Measurements from ENCODE around the gene GUCY1B1. TPM values are rescaled to one million over a fixed set of nuclear protein-coding genes. Genes with fewer than 3 reads are reported as not detected.

The GUCY1B1 gene
- total RNA-seq, 6 experiments from 2014 or later: 0.07 TPM; not detected in 5

GRCh38 chr4:155748039-155748438 is 10.8 kb upstream of the GUCY1B1 start:
- Mint-ChIP-seq H3K36me3 (ENCODE audit: low read depth) (no peaks in the 10 kb centered on the region), H3K4me3 (no peak overlapping the region), H3K27me3 (ENCODE audit: insufficient read depth) (peaks cover 2% of the 10 kb centered on the region; the same call in 1 of the 2 replicates), H3K9me3 (no peaks in the 10 kb centered on the region; the same call in 1 of the 2 replicates), H3K27ac (no peak overlapping the region), H3K4me1 (ENCODE audit: low read depth) (no peaks in the 10 kb centered on the region)
- DNase-seq: no peak
- no peak for TF ChIP-seq CTCF (IDR thresholded peaks at IDR 0.05)

GRCh38 chr4:155749041-155749440 is 9.8 kb upstream of the GUCY1B1 start:
- TF ChIP-seq CTCF (IDR thresholded peaks at IDR 0.05): no peak
- Mint-ChIP-seq H3K9me3 (no peaks in the 10 kb centered on the region; the same call in 1 of the 2 replicates), H3K36me3 (ENCODE audit: low read depth) (no peaks in the 10 kb centered on the region), H3K4me1 (ENCODE audit: low read depth) (no peaks in the 10 kb centered on the region), H3K4me3 (no peak overlapping the region), H3K27ac (no peak overlapping the region), H3K27me3 (ENCODE audit: insufficient read depth) (peaks cover 2% of the 10 kb centered on the region; the same call in 1 of the 2 replicates)
- DNase-seq: no peak

GRCh38 chr4:155751569-155751968 is 7.3 kb upstream of the GUCY1B1 start:
- Mint-ChIP-seq H3K27ac (no peak overlapping the region), H3K4me1 (ENCODE audit: low read depth) (no peaks in the 10 kb centered on the region), H3K36me3 (ENCODE audit: low read depth) (no peaks in the 10 kb centered on the region), H3K27me3 (ENCODE audit: insufficient read depth) (no peaks in the 10 kb centered on the region), H3K9me3 (no peaks in the 10 kb centered on the region; the same call in 1 of the 2 replicates), H3K4me3 (no peak overlapping the region)
- DNase-seq: no peak
- TF ChIP-seq CTCF (IDR thresholded peaks at IDR 0.05): no peak

- H3K27ac Mint-ChIP-seq: no peak overlapping the region
- no peak for DNase-seq
- no peaks in the 10 kb centered on the region for H3K9me3 Mint-ChIP-seq
- H3K4me3 Mint-ChIP-seq: no peak overlapping the region
- H3K36me3 Mint-ChIP-seq (ENCODE audit: low read depth): no peaks in the 10 kb centered on the region
- no peaks in the 10 kb centered on the region for H3K4me1 Mint-ChIP-seq (ENCODE audit: low read depth)
- TF ChIP-seq CTCF (IDR thresholded peaks at IDR 0.05): no peak
- no peaks in the 10 kb centered on the region; the same call in 1 of the 2 replicates for H3K27me3 Mint-ChIP-seq (ENCODE audit: insufficient read depth)
These were observed 1.0 kb upstream of the GUCY1B1 start for GRCh38 chr4:155757745-155758265.

- Mint-ChIP-seq H3K4me3 (no peak overlapping the region; the same call in 1 of the 2 replicates), H3K27ac (no peak overlapping the region), H3K36me3 (ENCODE audit: low read depth) (no peaks in the 10 kb centered on the region), H3K4me1 (ENCODE audit: low read depth) (no peaks in the 10 kb centered on the region), H3K27me3 (ENCODE audit: insufficient read depth) (no peaks in the 10 kb centered on the region; the same call in 1 of the 2 replicates), H3K9me3 (no peaks in the 10 kb centered on the region; the same call in 1 of the 2 replicates)
- no peak for DNase-seq
- TF ChIP-seq CTCF (IDR thresholded peaks at IDR 0.05): no peak
These were observed 791 bp downstream of the GUCY1B1 start for GRCh38 chr4:155759372-155760252.
